Kidney (tissue), 14 donors: ENCODE measurements around the gene DAB1. TPM values are rescaled to one million over a fixed set of nuclear protein-coding genes. Genes with fewer than 3 reads are reported as not detected.

Source experiments
- DNase-seq, 5 donors: peaks; one replicate each; pipeline ENCODE4 v3.0.0-alpha.2; 2013 to 2020
- FAIRE-seq: peaks from 2 replicates; lab custom pipeline; 2012; peaks lifted over from hg19 to GRCh38; lab: Jason Lieb, UNC
- H3K27ac ChIP-seq, 2 donors: one replicate each; pipeline ENCODE4 v1.7.0; 2013; ENCODE audit warnings: low read depth in 2 of 2, low read length in 2 of 2, inconsistent platforms in 1 of 2
- H3K27me3 ChIP-seq: one replicate; pipeline ENCODE4 v1.7.1; 2013; ENCODE audit warnings: low read length, inconsistent platforms; ENCODE audit not compliant: control insufficient read depth, insufficient read depth
- H3K36me3 ChIP-seq, 3 donors: one replicate each; pipeline versions ENCODE4 v1.7.0 to v1.7.1; 2013; ENCODE audit warnings: low read length in 3 of 3, control low read depth in 1 of 3, inconsistent platforms in 1 of 3; ENCODE audit not compliant: insufficient read depth in 3 of 3, control insufficient read depth in 2 of 3
- H3K4me1 ChIP-seq, 3 donors: one replicate each; pipeline versions ENCODE4 v1.7.0 to v1.7.1; 2013; ENCODE audit warnings: low read length in 3 of 3, inconsistent platforms in 1 of 3, low read depth in 1 of 3; ENCODE audit not compliant: control insufficient read depth in 2 of 3, insufficient read depth in 2 of 3
- H3K4me3 ChIP-seq, 3 donors: one replicate each; pipeline versions ENCODE4 v1.7.0 to v1.8.1; 2013; ENCODE audit warnings: low read length in 3 of 3, control low read depth in 1 of 3, inconsistent platforms in 1 of 3
- H3K9ac ChIP-seq, 3 donors: one replicate each; pipeline versions ENCODE4 v1.7.0 to v1.7.1; 2013; ENCODE audit warnings: low read length in 3 of 3, control low read depth in 1 of 3, inconsistent platforms in 1 of 3
- H3K9me3 ChIP-seq, 3 donors: one replicate each; pipeline versions ENCODE4 v1.7.0 to v1.7.1; 2013; ENCODE audit warnings: low read length in 3 of 3, control low read depth in 1 of 3, inconsistent platforms in 1 of 3; ENCODE audit not compliant: control insufficient read depth in 2 of 3, insufficient read depth in 1 of 3
- CTCF ChIP-seq: IDR thresholded peaks from 3 replicates; pipeline ENCODE4 v1.5.1; 2012; ENCODE audit warnings: mild to moderate bottlenecking, moderate library complexity, borderline replicate concordance; ENCODE audit not compliant: insufficient read depth; ENCODE audit errors: extremely low read depth
- intact Hi-C: fragments of 100-400 bp; cut with DNase I; formaldehyde crosslinking; loops from one replicate; pipeline ENCODE4 v1.11.1; 2022
- polyA plus RNA-seq: library from polyadenylated mRNA; stranded (reverse); fragments of 350-450 nt; fragmentation: Illumina TruSeq; extraction: RNeasy Lipid Tissue Mini Kit (QIAGEN cat#74804); gene quantifications from one replicate; pipeline ENCODE4 v1.2.3, GENCODE V29; 2014; ENCODE audit warnings: low read depth, low replicate concordance; ENCODE audit not compliant: insufficient read depth
- total RNA-seq: library from RNA; stranded (reverse); fragmentation: NEBNext Ultra II Directional; extraction: Animal tissue kit (Norgen Biotek cat#: 25700); gene quantifications from one replicate; pipeline ENCODE4 v1.2.1, GENCODE V29; 2021
- donor health status: control.
- donor health status: control.
- donor health status: control.
- donor health status: control.
- donor health status: control.
- donor health status: DM: yes; HTN: yes; CAD: no.
- donor health status: Normal renal cell carcinoma (clear cell type).

Gene DAB1
- total and polyA plus RNA-seq, 2 donors from 2014 or later, result 2.3 TPM; not detected in 1

GRCh38 chr1:57353654-57354053 lies 70.2 kb downstream of the DAB1 start:
- Histone ChIP-seq H3K4me3 (no peak overlapping the region), H3K9ac (no peak overlapping the region), H3K27ac (no peak overlapping the region), H3K27me3 (no peaks in the 10 kb centered on the region), H3K9me3 (peaks cover 0 to 3% (median 0%) of the 10 kb centered on the region in 3 donors), H3K4me1 (no peaks in the 10 kb centered on the region), H3K36me3 (no peaks in the 10 kb centered on the region)
- intact Hi-C loops, result no loop called here
- FAIRE-seq (no peak), DNase-seq (peak in 1 of 5 donors; percentile 24)
- TF ChIP-seq CTCF, result no peak

DNA sequence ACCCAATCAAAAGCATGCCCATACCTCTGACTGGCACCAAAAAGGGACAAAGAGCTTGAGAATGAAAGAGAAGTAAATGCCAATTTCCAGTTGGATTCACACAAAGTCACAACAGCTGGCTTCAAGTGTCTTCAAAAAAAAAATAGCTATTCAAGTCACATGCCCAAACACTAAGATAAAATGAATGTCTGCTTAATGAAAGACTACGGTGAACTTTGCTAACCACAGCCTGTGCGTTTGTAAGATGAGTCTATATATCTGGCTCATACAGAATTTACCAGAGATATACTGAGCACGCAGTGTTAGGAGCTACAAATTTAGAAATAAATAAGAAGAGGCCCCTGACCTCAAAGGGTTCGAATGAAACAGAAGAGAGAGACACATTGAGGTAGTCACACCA lies 73.2 kb downstream of the DAB1 start:
- H3K27ac ChIP-seq, result no peak overlapping the region
- no peaks in the 10 kb centered on the region for H3K27me3 ChIP-seq
- H3K4me1 ChIP-seq, result no peaks in the 10 kb centered on the region
- no peak overlapping the region for H3K9ac ChIP-seq
- FAIRE-seq (no peak), DNase-seq (no peak)
- intact Hi-C loops, result no loop called here
- no peak for TF ChIP-seq CTCF
- H3K36me3 ChIP-seq, result no peaks in the 10 kb centered on the region
- H3K9me3 ChIP-seq, result no peaks in the 10 kb centered on the region
- H3K4me3 ChIP-seq, result no peak overlapping the region

DNA sequence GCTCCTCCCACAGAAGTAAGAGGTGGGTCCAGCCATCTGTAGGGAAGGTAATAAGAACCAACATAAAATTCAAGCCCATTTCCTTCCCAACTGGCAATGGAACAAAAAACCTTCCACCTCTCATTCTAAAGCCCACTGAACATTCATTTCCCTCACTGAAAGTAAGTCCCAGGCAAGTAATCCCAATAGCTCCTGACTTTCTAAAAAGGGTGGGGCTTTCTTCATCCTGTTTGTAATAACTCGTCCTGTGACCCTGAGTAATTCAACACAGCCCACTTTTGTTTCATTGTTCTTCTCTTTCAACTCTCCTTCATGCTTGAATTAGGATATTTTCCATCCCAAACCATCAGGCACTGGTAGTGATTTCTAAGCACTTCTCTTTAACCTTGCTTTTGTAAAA lies 74.9 kb downstream of the DAB1 start:
- intact Hi-C loops, result no loop called here
- TF ChIP-seq CTCF, result no peak
- Histone ChIP-seq H3K9me3 (no peaks in the 10 kb centered on the region), H3K4me3 (no peak overlapping the region), H3K27me3 (no peaks in the 10 kb centered on the region), H3K36me3 (no peaks in the 10 kb centered on the region), H3K9ac (no peak overlapping the region), H3K27ac (no peak overlapping the region), H3K4me1 (no peaks in the 10 kb centered on the region)
- DNase-seq (no peak), FAIRE-seq (no peak)

GRCh38 chr1:57345916-57346315 lies 77.9 kb downstream of the DAB1 start:
- Histone ChIP-seq H3K36me3 (no peaks in the 10 kb centered on the region), H3K9me3 (no peaks in the 10 kb centered on the region), H3K27ac (no peak overlapping the region), H3K9ac (no peak overlapping the region), H3K27me3 (no peaks in the 10 kb centered on the region), H3K4me3 (no peak overlapping the region), H3K4me1 (no peaks in the 10 kb centered on the region)
- intact Hi-C loops, result no loop called here
- no peak for FAIRE-seq
- DNase-seq, result no peak
- no peak for TF ChIP-seq CTCF
